Upper lobe of left lung (tissue), 4 donors: ENCODE results near the gene LTO1.

Source experiments
- POLR2A ChIP-seq, 4 donors: fragments of 450-650 bp; IDR thresholded peaks; one replicate each; pipeline ENCODE4 v1.5.1; 2016 to 2017; ENCODE audit warnings: antibody characterized with exemption in 4 of 4, mild to moderate bottlenecking in 2 of 4
- TF ChIP-seq, protein P1 (sequence below), 6 experiments: fragments of 450-650 bp in 4 of 6; fragments of 200-600 bp in 2 of 6; sonication (generic) in 2 of 6; IDR thresholded peaks; one replicate each; pipeline ENCODE4 v1.5.1; 2016 to 2019; ENCODE audit warnings: antibody characterized with exemption in 6 of 6

DNA sequence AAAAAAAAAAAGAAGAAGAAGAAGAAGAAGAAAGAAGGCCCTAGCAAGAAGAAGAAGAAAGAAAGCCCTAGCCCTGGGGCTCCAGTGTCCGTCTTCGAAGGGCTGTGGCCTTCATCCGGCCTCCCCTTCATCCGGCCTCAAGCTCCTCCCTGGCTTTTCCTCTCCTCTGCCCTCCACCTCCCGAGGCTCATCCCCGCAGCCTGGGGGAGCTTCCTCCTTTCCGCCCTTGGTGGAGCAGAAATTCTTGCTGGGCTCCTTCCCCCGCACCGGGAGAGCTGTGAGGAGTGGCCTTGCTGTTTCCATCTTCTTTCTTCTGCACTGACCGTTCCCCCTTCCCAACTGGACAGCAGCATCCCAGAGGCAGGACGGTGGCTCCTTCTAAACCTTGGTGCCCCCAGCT, 9.5 kb upstream of the LTO1 start:
- no peak for TF ChIP-seq POLR2A (IDR thresholded peaks at IDR 0.05)
- TF ChIP-seq, protein P1, sequence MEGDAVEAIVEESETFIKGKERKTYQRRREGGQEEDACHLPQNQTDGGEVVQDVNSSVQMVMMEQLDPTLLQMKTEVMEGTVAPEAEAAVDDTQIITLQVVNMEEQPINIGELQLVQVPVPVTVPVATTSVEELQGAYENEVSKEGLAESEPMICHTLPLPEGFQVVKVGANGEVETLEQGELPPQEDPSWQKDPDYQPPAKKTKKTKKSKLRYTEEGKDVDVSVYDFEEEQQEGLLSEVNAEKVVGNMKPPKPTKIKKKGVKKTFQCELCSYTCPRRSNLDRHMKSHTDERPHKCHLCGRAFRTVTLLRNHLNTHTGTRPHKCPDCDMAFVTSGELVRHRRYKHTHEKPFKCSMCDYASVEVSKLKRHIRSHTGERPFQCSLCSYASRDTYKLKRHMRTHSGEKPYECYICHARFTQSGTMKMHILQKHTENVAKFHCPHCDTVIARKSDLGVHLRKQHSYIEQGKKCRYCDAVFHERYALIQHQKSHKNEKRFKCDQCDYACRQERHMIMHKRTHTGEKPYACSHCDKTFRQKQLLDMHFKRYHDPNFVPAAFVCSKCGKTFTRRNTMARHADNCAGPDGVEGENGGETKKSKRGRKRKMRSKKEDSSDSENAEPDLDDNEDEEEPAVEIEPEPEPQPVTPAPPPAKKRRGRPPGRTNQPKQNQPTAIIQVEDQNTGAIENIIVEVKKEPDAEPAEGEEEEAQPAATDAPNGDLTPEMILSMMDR (IDR thresholded peaks at IDR 0.05), result no peak
